Ovary (tissue), 9 donors: ENCODE data around the gene EPHA2. TPM values are rescaled to one million over a fixed set of nuclear protein-coding genes. Genes with fewer than 3 reads are reported as not detected.
A peak's percentile ranks its signal among the peaks of the same experiment; 100 is the strongest.

Experiments
- DNase-seq, 5 donors: peaks; one replicate each; pipeline ENCODE4 v3.0.0-alpha.2; 2019 to 2020
- H3K27ac ChIP-seq, 2 donors: fragments of 200-600 bp; one replicate each; pipeline versions ENCODE4 v1.5.1 to v1.8.0; 2019 to 2022
- H3K27me3 ChIP-seq: fragments of 200-600 bp; one replicate; pipeline ENCODE4 v1.8.0; 2022
- H3K36me3 ChIP-seq: fragments of 200-600 bp; sonication (generic); one replicate; pipeline ENCODE4 v1.5.1; 2019
- H3K4me1 ChIP-seq: one replicate; pipeline ENCODE4 v1.8.1; 2013; ENCODE audit warnings: mild to moderate bottlenecking, moderate library complexity; ENCODE audit not compliant: insufficient read depth
- H3K4me3 ChIP-seq: fragments of 200-600 bp; sonication (generic); one replicate; pipeline ENCODE4 v1.5.1; 2017
- H3K9me3 ChIP-seq, 2 donors: fragments of 200-600 bp in 1 of 2; sonication (generic) in 1 of 2; one replicate each; pipeline versions ENCODE4 v1.5.1 to v1.8.1; 2013 to 2019; ENCODE audit warnings: mild to moderate bottlenecking in 1 of 2, moderate library complexity in 1 of 2
- CTCF ChIP-seq, 3 donors: fragments of 450-650 bp in 2 of 3; fragments of 200-600 bp in 1 of 3; IDR thresholded peaks; one replicate each; pipeline versions ENCODE4 v1.5.1 to v1.8.0; 2016 to 2022; ENCODE audit warnings: antibody characterized with exemption in 3 of 3, mild to moderate bottlenecking in 1 of 3
- EP300 ChIP-seq: sonication (generic); formaldehyde crosslinking; IDR thresholded peaks from one replicate; pipeline ENCODE4 v1.6.1; 2017; ENCODE audit warnings: antibody characterized with exemption
- POLR2A ChIP-seq: fragments of 450-650 bp; IDR thresholded peaks from one replicate; pipeline ENCODE4 v1.6.1; 2017; ENCODE audit warnings: antibody characterized with exemption, mild to moderate bottlenecking, moderate library complexity
- WGBS, 3 donors: extraction: QIAGEN DNeasy Blood & Tissue Kit in 1 of 3; methylation state at CpG; one replicate each; pipeline versions ENCODE4 v1.1.5 to v1.1.7; 2013 to 2017; 5-methylcytosine and 5-hydroxymethylcytosine counted together
- intact Hi-C, 4 donors: fragments of 100-400 bp; cut with DNase I; formaldehyde crosslinking; loops; one replicate each; pipeline versions ENCODE4 v1.11.0 to v1.15.1; 2022 to 2023
- polyA plus RNA-seq, 2 donors: library from polyadenylated mRNA; stranded (reverse); fragments of 200-250 nt in 1 of 2; fragments of 350-450 nt in 1 of 2; fragmentation: Illumina TruSeq in 1 of 2; extraction: RNeasy Lipid Tissue Mini Kit (QIAGEN cat#74804) in 1 of 2; gene quantifications; one replicate each; pipeline ENCODE4 v1.2.3, GENCODE V29; 2013 to 2014
- total RNA-seq, 7 donors: library from RNA; depleted of rRNA in 2 of 7; stranded (reverse); fragments of >200 nt in 2 of 7; fragmentation: NEBNext Ultra II Directional in 3 of 7; extraction: Animal tissue kit (Norgen Biotek cat#: 25700) in 3 of 7; gene quantifications; one replicate each; pipeline versions ENCODE4 v1.1.0 to v1.2.4, GENCODE V29; 2016 to 2023
- donor health status: DM: no; HTN: no; CAD: no; lungs with moderate emphysema.
- donor health status: DM: no; HTN: no; CAD: no.
- donor health status: Bipolar disorder and iron deficiency.
- donor health status: DM: yes; HTN: yes; CAD: no.
- donor health status: DM: no; HTN: no; CAD: no.
- donor health status: DM: yes; HTN: yes; CAD: no.

Gene EPHA2
- total and polyA plus RNA-seq, 9 donors: 3.8 to 40.7 (median 8.2) TPM

- intact Hi-C loops: no loop called here
- Histone ChIP-seq H3K27ac (no peak overlapping the region), H3K9me3 (no peaks in the 10 kb centered on the region), H3K27me3 (no peaks in the 10 kb centered on the region), H3K36me3 (no peaks in the 10 kb centered on the region), H3K4me3 (no peak overlapping the region), H3K4me1 (no peaks in the 10 kb centered on the region)
- no peak for TF ChIP-seq POLR2A
- 32 to 55% (median 48%) methylated on average over 9 of the region's 9 CpGs for WGBS, 3 donors
- no peak for DNase-seq
Observed at GRCh38 chr1:16101623-16102022, 54.2 kb downstream of the EPHA2 start.

DNA sequence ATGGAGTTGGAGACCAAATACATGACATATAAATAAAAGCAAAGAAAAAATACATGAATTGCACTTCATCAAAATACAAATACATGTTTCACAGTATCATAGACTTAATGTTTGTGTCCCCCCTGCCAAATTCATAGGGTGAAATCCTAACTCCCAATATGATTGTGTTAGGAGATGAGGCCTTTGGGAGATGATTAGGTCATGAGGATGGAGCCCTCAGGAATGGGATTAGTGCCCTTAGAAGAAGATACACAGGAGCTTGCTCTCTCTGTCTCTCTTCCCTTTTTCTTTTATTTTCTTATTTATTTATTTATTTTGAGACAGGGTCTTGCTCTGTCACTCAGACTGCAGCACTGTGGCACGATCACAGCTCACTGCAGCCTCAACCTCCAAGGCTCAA lies 56.5 kb downstream of the EPHA2 start:
- no peak overlapping the region for H3K27ac ChIP-seq
- intact Hi-C loops: no loop called here
- TF ChIP-seq POLR2A: no peak
- no peak for TF ChIP-seq CTCF (IDR thresholded peaks at IDR 0.05)
- no peak for TF ChIP-seq EP300

GRCh38 chr1:16095447-16095846 lies 60.4 kb downstream of the EPHA2 start:
- H3K27me3 ChIP-seq: no peaks in the 10 kb centered on the region
- no peak overlapping the region for H3K27ac ChIP-seq
- DNase-seq: peak in 1 of 5 donors; percentile 14
- intact Hi-C loops: no loop called here
- no peaks in the 10 kb centered on the region for H3K36me3 ChIP-seq
- H3K4me3 ChIP-seq: no peak overlapping the region
- no peaks in the 10 kb centered on the region for H3K9me3 ChIP-seq
- 47 to 65% (median 62%) methylated on average over 9 of the region's 9 CpGs for WGBS, 3 donors
- no peak for TF ChIP-seq CTCF (IDR thresholded peaks at IDR 0.05)
- no peaks in the 10 kb centered on the region for H3K4me1 ChIP-seq

More for the DNA sequence above, 56.5 kb downstream of the EPHA2 start:
- Histone ChIP-seq H3K27me3 (no peaks in the 10 kb centered on the region), H3K4me3 (no peak overlapping the region), H3K36me3 (no peaks in the 10 kb centered on the region), H3K9me3 (no peaks in the 10 kb centered on the region), H3K4me1 (no peaks in the 10 kb centered on the region)
- 95 to 100% (median 95%) methylated on average over 1 of the region's 1 CpG for WGBS, 3 donors
- no peak for DNase-seq

DNA sequence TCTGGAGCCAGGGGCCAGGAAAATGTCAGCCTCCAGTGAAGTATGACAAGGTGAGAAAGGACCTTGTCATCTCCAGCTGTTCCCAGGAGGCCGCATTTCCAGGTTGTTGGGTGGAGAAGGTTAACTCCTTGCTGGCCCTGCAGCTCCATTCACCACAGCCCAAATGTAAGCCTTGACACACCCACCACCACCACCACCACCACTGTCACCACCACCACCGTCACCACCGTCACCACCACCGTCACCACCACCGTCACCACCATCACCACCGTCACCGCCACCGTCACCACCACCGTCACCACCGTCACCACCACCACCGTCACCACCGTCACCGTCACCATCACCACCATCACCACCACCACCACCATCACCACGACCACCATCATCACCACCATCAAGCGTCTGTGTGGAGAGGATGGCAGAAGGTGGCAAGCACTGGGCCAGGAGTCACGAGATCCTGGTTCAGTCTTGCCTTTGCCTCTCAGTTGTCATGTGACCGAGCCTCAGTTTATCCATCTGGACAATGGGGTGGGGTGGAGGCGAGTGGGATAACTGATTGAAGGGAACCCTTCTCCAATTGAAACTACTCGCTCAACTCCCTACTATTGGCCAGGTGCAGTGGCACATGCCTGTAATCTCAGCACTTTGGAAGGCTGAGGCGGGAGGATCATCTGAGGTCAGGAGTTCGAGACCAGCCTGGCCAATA lies 61.3 kb downstream of the EPHA2 start:
- intact Hi-C loops: no loop called here

More for the DNA sequence above, 61.3 kb downstream of the EPHA2 start:
- Histone ChIP-seq H3K9me3 (no peaks in the 10 kb centered on the region), H3K4me3 (no peak overlapping the region), H3K4me1 (no peaks in the 10 kb centered on the region), H3K36me3 (no peaks in the 10 kb centered on the region), H3K27ac (no peak overlapping the region), H3K27me3 (no peaks in the 10 kb centered on the region)
- peak in 1 of 5 donors; percentile 4 for DNase-seq
- 90 to 96% (median 93%) methylated on average over 21 of the region's 21 CpGs for WGBS, 3 donors
- TF ChIP-seq POLR2A (no peak), CTCF (IDR thresholded peaks at IDR 0.05) (no peak), EP300 (no peak)
